Right lung (tissue), 5 donors: ENCODE data around the gene DMD. TPM values are rescaled to one million over a fixed set of nuclear protein-coding genes. Genes with fewer than 3 reads are reported as not detected.
"Not testable (repeated sequence)": the region's sequence is repeated elsewhere in the genome, so short reads cannot be mapped to it uniquely, and the experiment has no call there.

Experiments used
- DNase-seq, 2 donors: peaks; one replicate each; pipeline ENCODE4 v3.0.0-alpha.2; 2013
- polyA plus RNA-seq, 5 donors: library from polyadenylated mRNA; unstranded; fragments of 120-200 nt; gene quantifications; one replicate each; pipeline versions ENCODE4 v1.2.1 to v1.2.3, GENCODE V29; 2013; ENCODE audit warnings: inconsistent platforms in 1 of 5, low replicate concordance in 1 of 5; ENCODE audit not compliant: insufficient read length in 5 of 5, insufficient read depth in 1 of 5

DMD gene
- polyA plus RNA-seq, 5 donors: 46.8 to 79.3 (median 59.8) TPM

DNA sequence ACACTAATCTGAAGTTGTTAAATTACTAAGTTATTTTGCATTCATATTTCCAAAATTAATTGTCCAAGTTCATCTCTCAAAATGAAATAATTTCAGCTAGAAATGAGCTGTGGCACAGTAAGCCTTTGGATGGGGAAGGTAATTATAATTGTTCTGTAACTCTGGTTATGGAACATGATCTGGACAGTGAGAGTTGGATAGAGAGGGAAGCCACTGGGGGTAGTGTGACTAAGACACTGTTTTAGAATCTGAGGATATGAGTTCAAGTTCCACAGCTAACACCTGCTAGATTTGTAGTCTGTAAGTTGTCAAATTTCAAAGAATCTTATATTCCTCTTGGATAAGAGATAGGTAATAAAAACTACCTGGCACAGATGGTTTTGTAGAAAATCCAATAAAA is 49.5 kb downstream of the DMD start:
- no peak for DNase-seq

DNA sequence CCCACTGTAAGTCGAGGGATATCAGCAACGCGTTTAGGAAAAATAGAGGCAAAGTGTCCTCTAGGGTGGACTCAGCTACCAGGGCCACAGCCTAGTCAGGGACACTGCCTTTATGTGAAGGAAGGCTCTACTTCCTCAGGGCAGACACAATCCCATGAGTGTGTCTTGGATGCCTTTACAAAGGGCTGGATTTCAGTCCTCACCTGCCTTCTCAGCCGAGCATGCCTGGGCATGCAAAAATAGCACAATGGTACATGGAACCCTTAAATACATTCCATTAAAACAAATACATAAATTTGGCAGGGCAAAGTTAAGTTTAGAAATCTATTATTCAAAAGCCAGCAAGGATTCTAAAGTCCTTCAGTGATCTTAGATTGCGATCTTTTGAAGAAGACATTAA is 51.1 kb downstream of the DMD start:
- DNase-seq: no peak

DNA sequence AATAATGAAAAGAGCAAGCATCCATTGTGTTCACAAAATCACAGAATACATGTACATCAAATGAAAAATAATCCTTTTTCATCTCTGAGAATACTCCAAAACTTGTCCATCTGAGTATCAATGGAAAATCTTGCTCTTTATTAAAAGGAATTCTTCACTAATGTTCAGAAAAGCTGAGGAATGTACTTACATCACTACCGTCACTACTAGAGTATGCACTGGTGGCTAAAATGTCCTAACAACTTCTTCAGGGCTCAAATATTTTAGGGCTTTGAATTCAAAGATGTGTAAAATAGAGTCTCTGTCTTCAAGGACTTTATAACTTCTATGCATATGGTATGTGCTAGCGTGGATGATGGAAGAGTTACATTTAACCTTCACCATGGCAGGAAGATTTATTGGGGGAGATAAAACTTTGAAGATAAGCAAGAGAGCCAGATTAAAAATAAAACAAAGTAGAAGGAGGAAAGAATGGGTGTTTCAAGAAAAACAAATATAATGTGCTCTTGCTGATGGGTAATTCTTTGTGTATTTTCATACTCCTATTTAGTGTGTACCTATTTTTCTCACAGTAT is 55.1 kb downstream of the DMD start:
- no peak for DNase-seq

DNA sequence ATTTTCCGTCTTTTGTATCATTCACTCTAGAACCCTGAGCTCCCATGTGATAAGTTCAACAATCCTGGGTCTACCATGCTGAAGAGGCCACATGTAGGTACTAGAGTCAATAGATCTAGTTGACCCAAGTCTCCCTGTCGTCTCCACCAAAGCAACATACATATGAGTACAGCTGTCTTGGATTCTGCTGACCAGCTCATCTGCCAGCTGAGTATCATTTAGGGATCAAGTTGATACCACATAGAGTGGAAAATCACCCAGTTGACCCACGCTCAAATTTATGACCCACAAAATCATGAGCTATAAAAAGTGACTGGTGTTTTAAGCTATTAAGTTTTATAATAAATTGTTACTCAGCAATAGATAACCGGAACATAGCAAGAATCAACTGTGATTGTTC is 61.8 kb downstream of the DMD start:
- no peak for DNase-seq

DNA sequence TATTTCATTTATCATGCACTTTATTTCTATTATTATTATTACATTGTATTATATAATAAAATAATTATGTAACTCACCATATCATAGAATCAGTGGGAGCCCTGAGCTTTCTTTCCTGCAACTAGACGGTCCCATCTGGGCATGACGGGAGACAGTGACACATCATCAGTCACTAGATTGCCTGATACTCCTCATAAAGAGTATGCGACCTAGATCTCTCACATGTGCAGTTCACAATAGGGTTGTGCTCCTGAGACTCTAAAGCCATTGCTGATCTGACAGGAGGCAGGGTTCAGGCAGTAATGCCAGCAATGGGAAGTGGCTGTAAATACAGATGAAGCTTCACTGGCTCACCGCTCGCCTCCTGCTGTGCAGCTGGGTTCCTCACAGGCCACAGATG is 62.3 kb downstream of the DMD start:
- no peak for DNase-seq

DNA sequence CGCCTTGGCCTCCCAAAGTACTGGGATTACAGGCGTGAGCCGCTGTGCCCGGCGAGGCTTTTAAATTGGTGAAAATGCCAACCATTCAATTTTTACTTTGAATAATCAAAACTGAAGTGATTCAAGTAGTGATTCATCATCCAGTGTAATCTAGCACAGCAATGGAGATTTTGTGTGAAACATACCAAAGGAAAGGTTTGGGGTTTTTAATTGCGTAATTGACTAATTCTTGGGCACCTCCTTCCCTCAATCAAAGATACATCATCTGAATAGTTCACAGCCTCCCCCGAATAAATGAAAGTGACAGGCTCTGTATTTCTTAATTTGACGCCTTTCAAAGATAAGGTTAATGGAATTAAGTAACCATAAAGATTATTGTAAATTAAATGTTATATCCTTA is 69.0 kb downstream of the DMD start:
- no peak for DNase-seq

DNA sequence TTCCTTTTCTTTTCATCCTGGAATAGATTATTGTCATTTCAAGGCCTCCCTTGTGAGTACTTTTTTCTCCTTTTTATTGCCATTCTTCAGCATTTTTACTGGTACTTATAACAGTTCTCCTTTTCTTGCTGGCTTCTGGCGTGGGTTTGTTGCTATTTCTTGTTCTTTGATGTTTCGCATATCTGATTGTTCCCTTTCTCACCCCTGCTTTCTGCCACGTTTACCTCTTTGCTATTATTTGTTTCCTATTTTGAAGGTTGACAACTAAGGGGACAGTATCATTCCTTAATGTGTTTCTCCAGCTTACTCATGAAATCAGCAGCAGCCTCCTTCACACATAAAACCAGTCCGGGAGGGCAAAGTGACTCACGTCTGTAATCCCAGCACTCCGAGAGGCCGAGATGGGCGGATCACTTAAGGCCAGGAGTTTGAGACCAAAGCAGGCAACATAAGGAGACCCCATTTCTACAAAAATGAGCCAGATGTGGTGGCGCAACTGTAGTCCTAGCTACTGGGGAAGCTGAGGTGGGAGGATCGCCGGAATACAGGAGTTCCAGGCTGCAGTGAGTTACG is 72.6 kb downstream of the DMD start:
- no peak for DNase-seq

DNA sequence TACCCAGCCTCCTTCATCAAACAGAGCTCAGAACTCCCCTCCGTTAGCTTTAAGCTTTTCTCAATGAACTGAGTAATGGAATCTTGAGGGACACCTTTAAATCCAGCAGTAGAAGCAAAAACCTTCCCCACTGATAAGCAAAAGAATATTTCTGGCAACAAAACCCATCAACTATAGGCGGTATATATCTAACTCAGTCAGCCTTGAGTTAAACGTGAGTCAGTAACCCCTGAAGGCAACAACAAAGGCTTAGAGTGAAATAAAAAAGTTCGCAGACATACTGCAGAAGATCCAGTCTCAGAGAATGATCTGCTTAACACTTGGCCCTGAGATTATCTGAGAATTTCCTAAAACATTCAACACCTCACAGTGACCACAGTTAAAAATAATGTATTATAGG is 77.2 kb downstream of the DMD start:
- no peak for DNase-seq

DNA sequence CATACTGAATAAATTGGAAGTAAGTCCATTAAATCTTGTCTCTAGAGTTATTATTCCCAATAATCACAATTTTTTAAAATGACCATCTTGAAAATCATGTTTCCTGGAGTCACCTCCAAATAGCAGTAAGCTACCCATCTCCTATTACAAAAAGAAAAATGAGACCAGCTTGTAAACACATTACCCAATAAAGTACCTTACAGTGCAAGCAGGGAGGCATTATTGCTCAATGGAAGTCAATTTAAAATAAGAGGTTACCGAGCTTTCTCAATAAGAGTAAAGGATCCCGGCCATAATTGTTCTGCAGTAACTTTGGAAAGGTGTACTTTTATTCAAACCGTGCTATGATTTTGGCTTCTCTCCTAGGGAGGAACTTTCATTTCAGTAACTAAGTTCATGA is 78.0 kb downstream of the DMD start:
- no peak for DNase-seq

DNA sequence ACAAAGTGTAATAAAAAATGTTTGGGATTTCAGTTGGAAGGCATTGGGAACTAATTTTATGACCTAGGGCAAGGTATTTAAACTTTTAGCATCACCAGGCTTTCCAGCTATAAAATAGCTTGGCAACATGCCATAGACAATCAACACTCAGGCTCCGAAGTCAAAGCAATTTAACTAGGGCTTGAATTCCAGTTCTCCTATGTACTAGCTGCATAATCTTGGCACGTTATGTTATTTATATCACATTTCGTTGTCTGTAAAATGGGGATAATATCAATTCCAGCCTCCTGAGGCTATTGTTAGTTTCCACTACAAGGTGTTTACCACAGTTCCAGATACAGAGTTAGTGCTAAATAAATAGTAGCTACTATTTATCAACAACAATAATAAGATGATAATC is 78.8 kb downstream of the DMD start:
- DNase-seq: no peak

DNA sequence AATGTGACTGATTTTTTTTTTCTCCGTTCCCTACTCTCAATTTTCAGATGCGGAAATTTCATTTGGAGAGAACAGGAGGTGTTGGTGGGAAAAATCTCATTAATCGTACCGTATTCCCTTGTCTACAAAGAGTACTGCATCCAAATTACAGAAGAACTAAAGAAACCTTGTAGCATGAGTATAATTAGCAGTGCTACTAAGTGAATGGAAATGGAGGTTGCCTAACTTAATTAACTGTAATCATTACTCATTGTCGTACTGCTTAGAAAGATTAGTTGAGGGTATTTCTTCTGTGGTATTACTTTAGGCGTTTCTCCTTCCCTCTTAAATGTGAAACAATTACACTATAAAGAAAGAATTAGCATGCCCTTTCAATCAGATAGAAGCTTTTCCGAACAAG is 81.7 kb downstream of the DMD start:
- no peak for DNase-seq

DNA sequence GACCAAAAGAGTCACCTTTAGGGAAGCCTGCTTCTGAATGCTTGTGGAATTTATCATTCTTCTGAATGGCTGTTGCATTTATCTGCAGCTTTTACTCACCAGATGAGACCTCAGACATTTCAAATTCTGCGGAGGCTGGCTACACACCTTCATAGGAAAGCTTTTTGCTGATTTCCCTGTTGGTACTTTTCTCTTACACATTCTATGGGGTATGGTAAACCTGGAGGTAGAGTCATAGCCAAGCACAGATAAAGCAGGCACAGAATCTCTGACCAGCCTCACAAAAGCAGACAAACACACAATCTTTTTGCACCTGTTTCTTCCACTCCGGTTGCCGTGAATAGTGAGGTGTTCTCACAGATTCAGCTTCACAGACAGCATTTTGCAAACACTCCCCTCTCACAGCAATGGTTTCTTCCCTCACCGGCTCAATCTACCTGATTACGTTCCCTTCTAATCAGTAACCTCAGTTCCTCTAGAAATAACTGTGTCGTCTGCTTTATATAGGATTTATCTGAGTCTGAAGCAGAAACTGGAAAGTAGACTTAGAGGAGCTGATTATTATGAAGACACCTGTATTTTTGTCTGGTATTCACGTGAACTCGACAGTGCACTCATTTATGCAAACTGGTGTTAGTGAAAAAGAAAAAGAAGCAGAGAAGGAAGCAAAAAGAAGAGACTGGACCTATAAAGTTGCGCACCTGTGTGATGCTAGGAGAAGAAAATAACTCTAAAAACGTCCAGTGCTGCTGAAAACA is 83.1 kb downstream of the DMD start:
- DNase-seq: no peak

DNA sequence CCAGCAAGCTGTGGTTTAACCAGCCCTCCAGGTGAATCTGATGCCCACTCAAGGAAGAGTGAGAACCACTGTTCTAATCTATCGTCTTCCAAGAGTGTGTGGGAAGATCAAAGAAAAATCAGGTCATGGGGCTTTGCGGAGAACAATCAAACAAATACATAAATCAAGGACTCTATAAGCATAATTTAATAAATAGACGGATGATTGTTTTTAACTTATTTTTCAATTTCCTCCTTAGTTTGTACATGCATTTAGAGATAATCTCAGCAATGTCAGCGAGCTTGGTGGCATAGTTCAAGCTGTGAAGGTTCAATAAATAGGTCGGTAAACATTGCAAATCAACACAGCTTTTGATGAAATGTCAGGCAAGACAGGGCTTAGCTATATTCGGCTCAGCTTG is 84.9 kb downstream of the DMD start:
- no peak for DNase-seq

DNA sequence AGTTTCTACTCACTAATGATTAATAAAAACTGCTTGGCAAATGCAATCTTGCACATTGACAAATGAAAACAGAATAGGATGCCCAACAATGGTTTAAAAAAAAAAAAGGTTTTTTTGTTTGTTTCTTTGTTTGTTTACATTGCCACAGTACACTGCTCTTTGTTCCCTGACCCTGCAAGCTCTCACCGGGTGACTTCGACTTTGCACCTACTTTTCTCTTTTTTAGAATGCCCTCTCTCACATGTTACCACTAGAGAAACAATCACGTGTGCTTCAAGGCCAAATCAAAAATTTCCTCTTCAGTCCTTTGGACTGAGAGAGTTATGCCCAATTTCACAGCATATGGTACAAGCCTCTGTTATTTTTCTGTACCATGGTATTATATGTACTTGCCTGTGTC is 101.5 kb downstream of the DMD start:
- no peak for DNase-seq

DNA sequence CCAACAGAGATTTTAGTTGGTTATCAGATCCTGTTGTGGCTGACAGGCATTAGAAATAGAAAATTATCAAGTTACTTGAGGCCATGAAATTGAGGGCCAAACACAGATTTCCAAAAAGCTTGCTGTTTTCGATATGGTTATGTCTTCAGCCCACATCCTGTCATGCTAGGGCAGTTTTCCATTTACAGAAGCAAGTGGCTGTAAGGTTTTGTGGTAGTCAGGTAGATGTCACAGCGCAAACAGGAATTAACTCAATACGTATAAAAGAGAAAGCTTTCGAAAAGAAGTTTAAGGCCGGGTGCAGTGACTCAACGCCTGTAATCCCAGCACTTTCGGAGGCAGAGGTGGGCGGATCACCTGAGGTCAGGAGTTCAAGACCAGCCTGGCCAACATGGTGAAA is 104.6 kb downstream of the DMD start:
- DNase-seq: no peak

DNA sequence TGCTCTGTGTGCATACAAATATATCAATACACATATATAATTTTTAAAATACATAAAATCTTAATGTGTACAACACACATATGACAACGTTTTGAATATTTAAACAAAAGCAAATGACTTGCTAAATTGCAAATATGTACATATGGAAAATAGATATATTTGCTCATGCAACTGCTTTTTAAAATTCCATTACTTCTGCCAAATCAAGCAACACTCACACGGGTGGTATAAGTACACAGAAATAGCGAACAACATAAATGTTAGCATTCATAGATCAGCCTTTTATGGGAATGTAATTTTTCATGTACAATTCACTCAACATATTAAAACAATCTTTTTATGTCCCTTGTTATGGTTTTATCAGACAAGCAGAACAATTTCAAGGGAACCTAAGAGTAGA is 116.3 kb downstream of the DMD start:
- no peak for DNase-seq

DNA sequence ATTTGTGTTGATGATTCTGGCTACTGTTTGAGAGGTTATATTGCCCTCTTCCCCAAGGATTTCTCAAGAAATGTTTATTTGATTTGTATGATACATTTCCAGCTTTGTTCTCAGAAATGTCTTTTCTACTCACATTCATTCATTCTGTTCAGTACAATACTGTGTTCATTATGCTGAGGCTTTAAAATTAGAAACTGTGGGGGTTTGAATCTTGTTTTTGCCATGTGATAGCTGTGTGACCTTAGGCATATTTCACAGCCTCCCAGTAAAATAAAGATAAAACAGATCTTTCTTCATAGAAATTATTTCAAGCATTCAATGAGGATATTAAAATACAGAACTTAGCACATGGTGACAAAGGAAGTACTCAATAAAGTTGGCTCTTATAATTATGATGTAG is 123.9 kb downstream of the DMD start:
- no peak for DNase-seq

DNA sequence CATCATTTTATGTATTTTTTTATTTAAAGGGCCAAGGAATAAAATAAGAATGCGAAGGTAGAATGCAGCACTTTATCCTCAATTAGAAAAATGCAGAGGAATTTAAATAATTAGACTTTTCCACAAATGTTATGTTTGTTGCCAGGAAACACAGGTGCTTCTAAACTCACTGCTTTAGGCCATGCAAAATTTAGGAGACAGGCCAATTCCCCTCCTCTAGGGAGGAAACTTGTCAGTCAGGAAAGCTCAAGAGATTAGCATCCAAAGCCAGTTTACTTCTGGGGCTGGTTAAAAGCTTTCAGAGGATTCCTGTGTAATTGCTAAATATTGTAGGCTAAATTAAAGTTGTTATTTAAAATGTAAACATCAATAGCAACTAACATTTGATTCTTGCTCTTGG is 124.5 kb downstream of the DMD start:
- no peak for DNase-seq

DNA sequence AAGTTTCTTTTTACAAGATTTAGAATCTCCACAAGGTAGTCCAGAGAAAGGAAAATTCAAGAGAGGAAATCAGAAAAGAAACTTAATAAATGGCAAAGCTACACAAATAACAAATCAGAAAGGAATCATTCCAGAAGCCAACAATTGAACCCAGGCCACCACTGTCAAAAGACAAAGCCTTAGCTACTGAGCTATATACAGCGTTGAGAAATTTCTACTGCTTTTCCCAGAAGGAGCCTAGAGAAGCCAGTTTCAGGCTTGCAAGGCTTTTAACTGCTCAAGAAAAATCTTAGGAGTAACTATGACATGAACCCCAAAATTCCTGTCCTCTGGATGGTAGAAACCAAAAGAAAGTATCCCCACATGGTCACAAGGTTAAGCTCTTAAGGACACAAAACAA is 129.0 kb downstream of the DMD start:
- DNase-seq: no peak

DNA sequence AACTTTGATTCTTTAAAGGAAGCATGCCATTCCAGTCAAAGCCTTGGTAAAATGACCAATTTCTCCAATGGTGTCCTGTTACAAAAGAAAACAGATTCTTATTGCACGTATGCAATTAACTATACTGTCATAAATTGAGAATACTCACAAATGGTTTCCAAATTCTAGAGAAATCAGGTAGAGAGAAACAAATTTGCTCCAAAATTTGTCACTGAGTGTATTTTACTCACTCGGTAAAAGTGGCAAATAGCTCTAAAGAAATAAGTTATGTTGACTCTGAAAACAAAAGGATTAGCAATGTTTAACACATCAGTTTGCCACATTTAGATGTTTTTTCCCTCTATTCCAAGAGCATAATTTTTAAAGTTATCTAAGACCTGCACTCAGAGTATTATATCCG is 133.1 kb downstream of the DMD start:
- DNase-seq: no peak

DNA sequence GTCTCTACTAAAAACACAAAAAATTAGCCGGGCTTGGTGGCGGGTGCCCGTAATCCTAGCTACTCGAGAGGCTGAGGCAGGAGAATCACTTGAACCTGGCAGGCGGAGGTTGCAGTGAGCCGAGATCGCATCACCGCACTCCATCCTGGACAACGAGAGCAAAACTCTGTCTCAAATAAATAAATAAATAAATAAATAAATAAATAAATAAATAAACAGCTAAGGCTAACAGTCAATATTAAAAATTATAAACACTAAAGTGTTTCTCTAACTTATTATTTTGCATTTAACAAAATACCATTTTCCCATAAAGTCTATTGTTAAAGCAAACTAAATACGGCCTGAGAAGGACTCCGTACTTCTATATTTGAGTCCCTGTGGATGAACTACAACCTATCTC is 137.7 kb downstream of the DMD start:
- not testable (repeated sequence) for DNase-seq

DNA sequence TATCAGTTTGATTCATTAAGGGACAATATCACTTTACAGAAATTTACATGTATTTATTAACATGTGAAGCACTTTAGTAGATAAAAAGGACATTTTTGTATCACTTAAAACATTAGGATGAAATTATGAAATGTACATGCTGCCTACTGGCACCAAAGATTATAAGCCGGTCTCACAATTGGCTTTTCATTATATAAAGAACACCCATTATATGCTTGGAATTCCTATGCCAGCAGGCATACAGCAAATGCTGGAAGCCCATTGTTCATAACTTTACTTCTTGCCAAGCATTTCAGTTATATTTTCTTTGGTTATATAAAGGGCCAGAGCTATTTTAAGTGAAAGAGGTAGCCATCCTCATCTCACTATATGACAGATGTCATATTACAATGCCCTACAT is 145.9 kb downstream of the DMD start:
- no peak for DNase-seq

DNA sequence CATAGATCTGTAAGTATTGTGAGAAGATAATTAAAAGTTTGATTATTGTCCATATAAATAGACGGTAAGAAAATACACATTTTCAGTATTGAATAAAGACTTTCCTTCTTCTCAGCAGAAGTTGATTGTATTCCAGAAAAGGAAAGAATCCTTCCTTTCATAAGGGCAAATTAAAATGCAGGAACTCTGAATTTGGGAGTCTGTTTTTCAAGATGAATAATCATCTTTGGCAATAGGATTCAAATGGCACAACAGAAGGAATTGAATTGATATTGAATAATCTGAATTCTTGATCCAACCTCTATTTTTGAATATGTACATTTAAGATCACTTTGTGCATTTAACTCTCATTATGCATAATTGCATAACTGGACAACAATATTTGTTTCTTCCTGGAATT is 149.3 kb downstream of the DMD start:
- DNase-seq: no peak

DNA sequence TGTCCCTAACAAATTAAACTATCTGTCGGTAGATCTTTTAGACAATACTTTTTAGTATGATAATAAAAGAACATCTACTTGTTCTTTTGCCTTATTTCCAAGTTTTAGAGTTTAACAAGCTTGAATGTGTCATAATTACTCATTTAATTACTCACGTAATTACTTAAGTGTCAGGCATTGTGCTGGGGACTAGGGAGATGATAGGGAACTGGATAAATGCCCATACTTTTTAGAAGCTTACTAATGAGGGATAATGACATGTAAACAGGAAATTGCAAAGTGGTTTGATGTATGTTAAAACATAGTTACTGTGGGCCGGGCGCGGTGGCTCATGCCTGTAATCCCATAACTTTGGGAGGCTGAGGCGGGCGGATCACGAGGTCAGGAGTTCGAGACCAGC is 158.3 kb downstream of the DMD start:
- no peak for DNase-seq
